HepG2 (cell line): ENCODE measurements around the gene MYO3B. TPM values are rescaled to one million over a fixed set of nuclear protein-coding genes. Genes with fewer than 3 reads are reported as not detected.

Source experiments
- BRD4 ChIP-seq: sonication (generic); formaldehyde crosslinking; IDR thresholded peaks from 2 replicates; pipeline ENCODE4 v1.4.0; 2020; ENCODE audit warnings: missing genetic modification reagents
- CAMTA2 ChIP-seq: sonication (generic); formaldehyde crosslinking; IDR thresholded peaks from 2 replicates; pipeline ENCODE4 v1.4.0; 2020; ENCODE audit warnings: mild to moderate bottlenecking, missing genetic modification reagents, borderline replicate concordance
- HDAC1 ChIP-seq: sonication (generic); formaldehyde crosslinking; IDR thresholded peaks from 2 replicates; pipeline ENCODE4 v1.5.1; 2020; ENCODE audit warnings: mild to moderate bottlenecking, missing genetic modification reagents
- HNRNPUL1 ChIP-seq: fragments of 200-400 bp; formaldehyde crosslinking; IDR thresholded peaks from 2 replicates; pipeline ENCODE4 v1.6.1; 2017; ENCODE audit warnings: low read depth, mild to moderate bottlenecking, low read length, moderate library complexity
- KDM2A ChIP-seq: sonication (generic); formaldehyde crosslinking; IDR thresholded peaks from 2 replicates; pipeline ENCODE4 v1.4.0; 2020; ENCODE audit warnings: low read depth, missing genetic modification reagents, borderline replicate concordance
- KDM5B ChIP-seq: sonication (generic); formaldehyde crosslinking; IDR thresholded peaks from 2 replicates; pipeline ENCODE4 v1.4.0; 2020; ENCODE audit warnings: missing genetic modification reagents, mild to moderate bottlenecking, borderline replicate concordance
- LBX2 ChIP-seq: sonication (generic); formaldehyde crosslinking; IDR thresholded peaks from 2 replicates; pipeline ENCODE4 v1.5.0; 2020; ENCODE audit warnings: missing genetic modification reagents, mild to moderate bottlenecking, borderline replicate concordance
- NFKBIZ ChIP-seq: IDR thresholded peaks from 2 replicates; pipeline ENCODE4 v1.6.1; 2018; ENCODE audit warnings: missing genetic modification reagents, missing compliant biosample characterization
- SIN3A ChIP-seq: IDR thresholded peaks from 2 replicates; pipeline ENCODE4 v1.6.1; 2011; ENCODE audit warnings: low read depth, mild to moderate bottlenecking, control low read depth, low read length, borderline replicate concordance
- SMYD3 ChIP-seq: sonication (generic); formaldehyde crosslinking; IDR thresholded peaks from 2 replicates; pipeline ENCODE4 v1.8.1; 2023; ENCODE audit warnings: mild to moderate bottlenecking, missing genetic modification reagents
- SP1 ChIP-seq, 2 experiments: fragments of 450-650 bp in 1 of 2; sonication (generic) in 1 of 2; formaldehyde crosslinking in 1 of 2; IDR thresholded peaks; 2 replicates each; pipeline versions ENCODE4 v1.4.0 to v1.6.1; 2016 to 2020; ENCODE audit warnings: missing genetic modification reagents in 1 of 2
- TBP ChIP-seq: sonication (generic); formaldehyde crosslinking; IDR thresholded peaks from 2 replicates; pipeline ENCODE4 v1.5.0; 2020; ENCODE audit warnings: missing genetic modification reagents
- TERF1 ChIP-seq: sonication (generic); formaldehyde crosslinking; IDR thresholded peaks from 2 replicates; pipeline ENCODE4 v1.8.0; 2022; ENCODE audit warnings: mild to moderate bottlenecking, missing genetic modification reagents, moderate library complexity
- ZBTB34 ChIP-seq: sonication (generic); formaldehyde crosslinking; IDR thresholded peaks from 2 replicates; pipeline ENCODE4 v1.8.0; 2022; ENCODE audit warnings: mild to moderate bottlenecking, missing genetic modification reagents
- ZNF143 ChIP-seq: sonication (generic); formaldehyde crosslinking; IDR thresholded peaks from 2 replicates; pipeline ENCODE4 v1.4.0; 2020; ENCODE audit warnings: missing genetic modification reagents
- ZNF264 ChIP-seq: sonication (generic); formaldehyde crosslinking; IDR thresholded peaks from 2 replicates; pipeline ENCODE4 v1.4.0; 2020; ENCODE audit warnings: missing genetic modification reagents
- ZSCAN9 ChIP-seq: IDR thresholded peaks from 2 replicates; pipeline ENCODE4 v1.6.1; 2016; ENCODE audit warnings: borderline replicate concordance
- polyA plus RNA-seq, 8 experiments: library from polyadenylated mRNA; depleted of rRNA in 3 of 8; stranded (reverse) in 7 of 8; unstranded in 1 of 8; fragments of >200 nt; fragmentation: Illumina TruSeq in 4 of 8; extraction: Trizol in 4 of 8; gene quantifications; 2 replicates each; pipeline versions ENCODE4 v1.2.1 to v1.2.3, GENCODE V29; 2011 to 2016; ENCODE audit warnings: low read depth in 4 of 8, missing spikeins in 1 of 8, mixed read lengths in 1 of 8; ENCODE audit not compliant: insufficient read depth in 1 of 8
- total RNA-seq, 5 experiments: library from RNA; depleted of rRNA; stranded (reverse); fragments of >200 nt; fragmentation: Illumina TruSeq; extraction: Trizol; gene quantifications; 2 replicates each; pipeline ENCODE4 v1.2.3, GENCODE V29; 2016; ENCODE audit warnings: low read depth in 1 of 5
- TF ChIP-seq, protein P1 (sequence below): sonication (generic); formaldehyde crosslinking; IDR thresholded peaks from 2 replicates; pipeline ENCODE4 v1.5.0; 2020; ENCODE audit warnings: mild to moderate bottlenecking, missing genetic modification reagents, borderline replicate concordance

MYO3B gene
- total and polyA plus RNA-seq, 2 of the 13 experiments (the other 11 are each of a cell fraction or from before 2014, with no cell fraction given) = 0.01 TPM; not detected in 1

- no peak for TF ChIP-seq TBP (CRISPR knock-in tag)
- TF ChIP-seq ZBTB34 (CRISPR knock-in tag) = no peak
- no peak for TF ChIP-seq KDM2A (CRISPR knock-in tag)
- no peak for TF ChIP-seq ZNF264
- TF ChIP-seq HDAC1 (CRISPR knock-in tag) = peak; percentile 70; the same call in 1 of the 2 replicates
- TF ChIP-seq SP1 (IDR thresholded peaks at IDR 0.05) = no peak
- no peak for TF ChIP-seq SP1 (CRISPR knock-in tag; IDR thresholded peaks at IDR 0.05)
- TF ChIP-seq ZSCAN9 (CRISPR knock-in tag) = no peak
- no peak for TF ChIP-seq BRD4 (CRISPR knock-in tag)
- no peak for TF ChIP-seq HNRNPUL1
- 0 out of 2 replicates have a peak, but pooled peaks have one; percentile 39 for TF ChIP-seq SIN3A
- TF ChIP-seq LBX2 (CRISPR knock-in tag) = no peak
- TF ChIP-seq CAMTA2 = no peak
- TF ChIP-seq TERF1 (CRISPR knock-in tag) = no peak
- TF ChIP-seq NFKBIZ = peak; percentile 91; the same call in 1 of the 2 replicates
- TF ChIP-seq SMYD3 (CRISPR knock-in tag) = no peak
- no peak for TF ChIP-seq KDM5B
- TF ChIP-seq, protein P1, sequence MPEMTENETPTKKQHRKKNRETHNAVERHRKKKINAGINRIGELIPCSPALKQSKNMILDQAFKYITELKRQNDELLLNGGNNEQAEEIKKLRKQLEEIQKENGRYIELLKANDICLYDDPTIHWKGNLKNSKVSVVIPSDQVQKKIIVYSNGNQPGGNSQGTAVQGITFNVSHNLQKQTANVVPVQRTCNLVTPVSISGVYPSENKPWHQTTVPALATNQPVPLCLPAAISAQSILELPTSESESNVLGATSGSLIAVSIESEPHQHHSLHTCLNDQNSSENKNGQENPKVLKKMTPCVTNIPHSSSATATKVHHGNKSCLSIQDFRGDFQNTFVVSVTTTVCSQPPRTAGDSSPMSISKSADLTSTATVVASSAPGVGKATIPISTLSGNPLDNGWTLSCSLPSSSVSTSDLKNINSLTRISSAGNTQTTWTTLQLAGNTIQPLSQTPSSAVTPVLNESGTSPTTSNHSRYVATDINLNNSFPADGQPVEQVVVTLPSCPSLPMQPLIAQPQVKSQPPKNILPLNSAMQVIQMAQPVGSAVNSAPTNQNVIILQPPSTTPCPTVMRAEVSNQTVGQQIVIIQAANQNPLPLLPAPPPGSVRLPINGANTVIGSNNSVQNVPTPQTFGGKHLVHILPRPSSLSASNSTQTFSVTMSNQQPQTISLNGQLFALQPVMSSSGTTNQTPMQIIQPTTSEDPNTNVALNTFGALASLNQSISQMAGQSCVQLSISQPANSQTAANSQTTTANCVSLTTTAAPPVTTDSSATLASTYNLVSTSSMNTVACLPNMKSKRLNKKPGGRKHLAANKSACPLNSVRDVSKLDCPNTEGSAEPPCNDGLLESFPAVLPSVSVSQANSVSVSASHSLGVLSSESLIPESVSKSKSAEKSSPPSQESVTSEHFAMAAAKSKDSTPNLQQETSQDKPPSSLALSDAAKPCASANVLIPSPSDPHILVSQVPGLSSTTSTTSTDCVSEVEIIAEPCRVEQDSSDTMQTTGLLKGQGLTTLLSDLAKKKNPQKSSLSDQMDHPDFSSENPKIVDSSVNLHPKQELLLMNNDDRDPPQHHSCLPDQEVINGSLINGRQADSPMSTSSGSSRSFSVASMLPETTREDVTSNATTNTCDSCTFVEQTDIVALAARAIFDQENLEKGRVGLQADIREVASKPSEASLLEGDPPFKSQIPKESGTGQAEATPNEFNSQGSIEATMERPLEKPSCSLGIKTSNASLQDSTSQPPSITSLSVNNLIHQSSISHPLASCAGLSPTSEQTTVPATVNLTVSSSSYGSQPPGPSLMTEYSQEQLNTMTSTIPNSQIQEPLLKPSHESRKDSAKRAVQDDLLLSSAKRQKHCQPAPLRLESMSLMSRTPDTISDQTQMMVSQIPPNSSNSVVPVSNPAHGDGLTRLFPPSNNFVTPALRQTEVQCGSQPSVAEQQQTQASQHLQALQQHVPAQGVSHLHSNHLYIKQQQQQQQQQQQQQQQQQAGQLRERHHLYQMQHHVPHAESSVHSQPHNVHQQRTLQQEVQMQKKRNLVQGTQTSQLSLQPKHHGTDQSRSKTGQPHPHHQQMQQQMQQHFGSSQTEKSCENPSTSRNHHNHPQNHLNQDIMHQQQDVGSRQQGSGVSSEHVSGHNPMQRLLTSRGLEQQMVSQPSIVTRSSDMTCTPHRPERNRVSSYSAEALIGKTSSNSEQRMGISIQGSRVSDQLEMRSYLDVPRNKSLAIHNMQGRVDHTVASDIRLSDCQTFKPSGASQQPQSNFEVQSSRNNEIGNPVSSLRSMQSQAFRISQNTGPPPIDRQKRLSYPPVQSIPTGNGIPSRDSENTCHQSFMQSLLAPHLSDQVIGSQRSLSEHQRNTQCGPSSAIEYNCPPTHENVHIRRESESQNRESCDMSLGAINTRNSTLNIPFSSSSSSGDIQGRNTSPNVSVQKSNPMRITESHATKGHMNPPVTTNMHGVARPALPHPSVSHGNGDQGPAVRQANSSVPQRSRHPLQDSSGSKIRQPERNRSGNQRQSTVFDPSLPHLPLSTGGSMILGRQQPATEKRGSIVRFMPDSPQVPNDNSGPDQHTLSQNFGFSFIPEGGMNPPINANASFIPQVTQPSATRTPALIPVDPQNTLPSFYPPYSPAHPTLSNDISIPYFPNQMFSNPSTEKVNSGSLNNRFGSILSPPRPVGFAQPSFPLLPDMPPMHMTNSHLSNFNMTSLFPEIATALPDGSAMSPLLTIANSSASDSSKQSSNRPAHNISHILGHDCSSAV (CRISPR knock-in tag) = no peak
- TF ChIP-seq ZNF143 = no peak
These were observed 20.8 kb upstream of the MYO3B start (continued) for GRCh38 chr2:170157025-170157684.
